HEK293T (cell line): ENCODE data around the gene RAPGEF3.

Experiments
- ARNT ChIP-seq: fragments of 450-650 bp; IDR thresholded peaks from 2 replicates; pipeline ENCODE4 v1.6.1; 2017; ENCODE audit warnings: mild to moderate bottlenecking
- BHLHE40 ChIP-seq: fragments of 450-650 bp; IDR thresholded peaks from 2 replicates; pipeline ENCODE4 v1.6.1; 2016; ENCODE audit warnings: mild to moderate bottlenecking, moderate library complexity, borderline replicate concordance
- CTBP1 ChIP-seq: fragments of 450-650 bp; IDR thresholded peaks from 2 replicates; pipeline ENCODE4 v1.6.1; 2016; ENCODE audit warnings: borderline replicate concordance
- ELF4 ChIP-seq: fragments of 450-650 bp; IDR thresholded peaks from 2 replicates; pipeline ENCODE4 v1.6.1; 2017; ENCODE audit warnings: antibody characterized with exemption
- FOXA1 ChIP-seq: fragments of 450-650 bp; IDR thresholded peaks from 2 replicates; pipeline ENCODE4 v1.6.1; 2016; ENCODE audit warnings: mild to moderate bottlenecking
- FOXK2 ChIP-seq: fragments of 450-650 bp; IDR thresholded peaks from 2 replicates; pipeline ENCODE4 v1.6.1; 2016; ENCODE audit warnings: mild to moderate bottlenecking
- FOXM1 ChIP-seq: fragments of 450-650 bp; IDR thresholded peaks from 2 replicates; pipeline ENCODE4 v1.6.1; 2017; ENCODE audit warnings: mild to moderate bottlenecking, borderline replicate concordance
- L3MBTL2 ChIP-seq: fragments of 450-650 bp; conservative IDR thresholded peaks from 2 replicates; pipeline ENCODE4 v1.6.1; 2016; ENCODE audit warnings: mild to moderate bottlenecking
- SP1 ChIP-seq: fragments of 450-650 bp; IDR thresholded peaks from 2 replicates; pipeline ENCODE4 v1.6.1; 2017
- SUZ12 ChIP-seq: fragments of 450-650 bp; IDR thresholded peaks from 2 replicates; pipeline ENCODE4 v1.6.1; 2016; ENCODE audit warnings: mild to moderate bottlenecking
- TARDBP ChIP-seq: fragments of 450-650 bp; IDR thresholded peaks from 2 replicates; pipeline ENCODE4 v1.6.1; 2016

- TF ChIP-seq ARNT (no peak), FOXA1 (no peak), L3MBTL2 (no peak), ELF4 (no peak), TARDBP (no peak), FOXM1 (no peak), SP1 (no peak), CTBP1 (no peak), SUZ12 (no peak), FOXK2 (no peak), BHLHE40 (no peak)
These were observed 33.4 kb downstream of the RAPGEF3 start, which contains the start of gene ENDOU for GRCh38 chr12:47725091-47725772.
